Embryonic facial prominence (tissue), 1 donor: ENCODE data around the gene ENOX1.

Experiments used
- DNase-seq: peaks from one replicate; pipeline ENCODE4 v3.0.0-alpha.2; 2016; ENCODE audit errors: extremely low spot score

The ENOX1 gene

GRCh38 chr13:43316281-43316680, 470.5 kb downstream of the ENOX1 start:
- no peak for DNase-seq

GRCh38 chr13:43315522-43315921, 471.2 kb downstream of the ENOX1 start:
- DNase-seq = no peak

- DNase-seq = no peak
Observed at GRCh38 chr13:43309311-43309710, 477.5 kb downstream of the ENOX1 start.

DNA sequence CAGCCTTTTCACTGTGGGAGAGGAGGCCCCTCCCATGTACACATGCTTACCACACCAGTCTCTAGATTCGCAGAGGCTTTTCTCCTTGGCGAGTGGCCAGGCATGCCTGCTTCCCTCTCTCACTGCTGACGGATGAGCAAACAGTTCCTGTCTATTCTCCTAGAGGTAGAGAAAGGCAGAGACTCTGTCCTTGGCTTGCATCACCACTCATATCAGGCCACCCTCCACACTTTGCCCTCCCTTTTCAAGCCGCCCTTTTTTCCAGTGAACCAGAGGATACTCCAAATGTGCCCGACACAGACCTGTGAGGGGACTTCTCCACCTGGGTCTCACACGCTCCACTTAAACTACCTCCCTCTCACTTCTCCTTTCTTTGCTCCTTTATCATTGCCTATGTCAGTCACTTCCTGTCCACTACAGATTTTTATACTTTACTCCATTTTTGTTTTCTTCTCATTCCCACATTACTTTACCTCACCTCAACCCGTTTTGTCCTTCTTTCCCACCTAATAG, 478.8 kb downstream of the ENOX1 start:
- peak; percentile 57 for DNase-seq

- DNase-seq = no peak
Observed at GRCh38 chr13:43307221-43307920, 479.4 kb downstream of the ENOX1 start.

GRCh38 chr13:43306372-43306771, 480.4 kb downstream of the ENOX1 start:
- DNase-seq = no peak

GRCh38 chr13:43305416-43305815, 481.4 kb downstream of the ENOX1 start:
- DNase-seq = no peak

- DNase-seq = no peak
Observed at GRCh38 chr13:43304945-43305344, 481.8 kb downstream of the ENOX1 start.

- DNase-seq = no peak
Observed at GRCh38 chr13:43304449-43304848, 482.3 kb downstream of the ENOX1 start.

DNA sequence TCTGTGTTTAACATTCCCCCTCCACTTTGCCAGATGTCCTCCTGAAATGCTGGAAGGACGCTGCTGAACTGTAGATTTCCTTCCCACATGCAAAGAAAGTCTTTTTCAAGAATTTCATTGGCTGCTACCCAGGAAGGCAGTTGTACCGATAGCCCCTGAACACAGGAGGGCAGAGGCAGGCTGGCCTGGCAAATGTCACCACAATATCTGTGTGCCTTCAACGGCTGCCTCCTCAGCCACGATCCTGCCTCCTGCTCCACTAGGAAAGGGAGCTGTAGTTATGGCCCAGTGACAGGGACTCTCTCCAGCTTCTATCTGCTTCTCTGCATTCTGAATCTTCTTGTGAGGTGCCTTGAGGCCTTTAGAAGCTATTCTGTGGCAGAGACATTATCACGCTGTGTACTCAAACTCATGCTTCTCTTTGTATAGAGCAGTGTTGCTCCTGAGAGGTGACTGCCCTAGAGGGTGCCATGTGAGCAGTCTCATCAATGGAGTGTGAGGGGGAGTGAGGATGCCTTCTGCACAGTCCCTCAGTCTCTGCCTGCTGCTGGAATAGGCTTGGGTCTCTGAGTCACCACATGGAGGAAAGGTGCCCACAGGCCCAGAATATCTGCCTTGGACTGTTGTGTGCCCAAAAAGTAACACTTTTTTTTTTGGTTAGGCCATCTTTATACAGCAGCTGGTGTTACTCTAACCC, 483.6 kb downstream of the ENOX1 start:
- DNase-seq = no peak

DNA sequence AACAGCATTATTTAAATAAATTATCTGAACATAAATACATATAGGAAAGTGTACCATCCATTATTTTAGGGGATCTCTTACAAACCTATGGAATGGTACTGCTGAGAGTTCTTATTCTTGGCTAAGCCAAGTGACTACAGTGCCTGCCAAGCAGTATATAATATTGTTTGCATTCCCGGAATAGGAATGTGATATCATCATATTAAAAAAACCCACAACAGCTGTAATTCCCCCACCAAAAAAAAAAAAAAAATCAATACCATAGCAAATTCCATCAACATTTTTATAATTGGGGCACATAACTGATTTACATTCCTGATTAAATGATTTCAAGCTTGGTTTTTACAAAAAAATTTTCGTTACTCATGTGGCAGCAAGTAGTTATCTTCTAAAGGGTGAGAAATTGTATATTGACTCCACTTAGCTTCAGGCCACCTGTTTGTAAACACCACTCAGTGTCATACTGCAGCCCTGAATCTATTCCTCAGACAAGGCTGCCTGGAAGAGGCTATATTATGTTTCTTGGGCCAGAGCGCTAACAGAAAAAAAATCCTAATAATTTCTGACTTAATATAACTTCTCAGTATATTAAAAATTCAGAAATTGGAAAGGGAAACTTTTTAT, 485.3 kb downstream of the ENOX1 start:
- DNase-seq = no peak

GRCh38 chr13:43300865-43301264, 485.9 kb downstream of the ENOX1 start:
- no peak for DNase-seq

DNA sequence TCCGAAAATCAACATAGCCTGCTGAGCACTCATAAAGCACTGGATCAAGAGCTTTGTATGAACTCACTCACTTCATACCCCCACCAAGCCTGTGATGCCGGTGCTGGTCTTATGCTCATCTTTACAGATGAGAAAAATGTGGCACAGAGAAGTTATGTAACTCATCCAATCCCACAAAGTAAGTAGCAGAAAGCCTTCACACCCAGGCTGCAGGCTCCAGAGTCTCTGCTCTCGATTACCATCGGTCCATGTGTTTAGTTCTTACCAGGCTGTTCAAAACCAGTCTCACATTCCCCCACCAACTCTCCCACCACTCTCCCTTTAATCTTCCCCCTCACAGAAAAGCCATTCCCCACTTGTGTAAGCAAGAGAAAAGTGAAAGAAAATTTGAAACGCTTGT, 487.4 kb downstream of the ENOX1 start:
- no peak for DNase-seq

- DNase-seq = no peak
Observed at GRCh38 chr13:43298816-43299215, 488.0 kb downstream of the ENOX1 start.

- no peak for DNase-seq
Observed at GRCh38 chr13:43297967-43298678, 488.6 kb downstream of the ENOX1 start.

GRCh38 chr13:43295825-43296564, 490.8 kb downstream of the ENOX1 start:
- no peak for DNase-seq

DNA sequence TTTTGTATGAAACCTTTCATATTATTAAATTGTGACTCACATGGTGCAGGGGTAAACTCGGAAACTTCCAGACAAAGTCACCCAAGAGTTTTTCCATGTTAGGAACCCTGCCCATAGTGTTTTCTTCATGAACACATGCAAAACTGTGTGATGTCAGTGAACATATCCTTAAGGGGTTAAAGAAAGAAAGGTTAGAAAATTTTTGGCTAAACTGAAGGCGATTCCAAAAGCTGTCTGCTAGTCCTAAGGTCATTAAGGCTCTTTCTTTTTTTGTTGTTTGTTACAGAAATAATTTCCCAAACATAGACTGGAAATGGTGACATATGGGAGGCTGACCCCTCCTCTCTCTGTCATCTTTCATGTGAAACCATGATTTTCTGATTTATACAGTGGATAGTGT, 491.5 kb downstream of the ENOX1 start:
- DNase-seq = no peak

DNA sequence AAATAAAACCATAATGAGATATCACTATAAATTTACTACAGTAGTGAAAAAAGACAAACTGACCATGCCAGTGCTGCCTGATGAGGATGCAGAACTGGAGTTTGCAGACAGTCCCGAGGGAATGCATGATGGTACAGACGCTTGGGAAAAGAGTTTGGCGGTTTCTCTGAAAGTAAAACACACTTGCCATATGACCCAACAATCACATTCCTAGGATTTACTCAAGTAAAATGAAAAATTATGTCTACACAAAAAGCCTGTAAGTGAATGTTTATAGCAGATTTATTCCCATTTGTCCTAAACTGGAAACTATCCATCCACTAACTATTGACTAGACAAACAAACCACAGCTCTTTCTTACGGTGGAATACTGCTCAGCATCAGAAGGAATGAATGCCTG, 492.4 kb downstream of the ENOX1 start:
- DNase-seq = no peak

DNA sequence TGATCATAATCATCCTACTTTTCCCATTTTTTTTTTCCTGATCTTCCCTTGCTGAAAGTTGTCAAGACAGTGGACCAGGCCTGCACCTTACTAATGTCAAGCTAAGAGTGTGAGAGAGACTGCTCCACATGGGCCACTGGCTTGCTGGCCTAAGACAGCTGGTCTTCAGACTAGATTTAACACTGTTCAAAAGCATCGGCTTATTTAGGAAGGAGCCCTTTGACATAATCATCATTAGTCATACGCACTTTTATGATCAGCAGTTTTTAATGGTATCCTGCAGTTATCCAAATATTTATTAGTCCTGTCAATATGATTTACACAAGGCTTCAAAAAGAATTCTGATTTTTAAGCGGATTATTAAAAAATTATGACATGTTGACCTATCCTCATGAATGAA, 492.8 kb downstream of the ENOX1 start:
- no peak for DNase-seq

DNA sequence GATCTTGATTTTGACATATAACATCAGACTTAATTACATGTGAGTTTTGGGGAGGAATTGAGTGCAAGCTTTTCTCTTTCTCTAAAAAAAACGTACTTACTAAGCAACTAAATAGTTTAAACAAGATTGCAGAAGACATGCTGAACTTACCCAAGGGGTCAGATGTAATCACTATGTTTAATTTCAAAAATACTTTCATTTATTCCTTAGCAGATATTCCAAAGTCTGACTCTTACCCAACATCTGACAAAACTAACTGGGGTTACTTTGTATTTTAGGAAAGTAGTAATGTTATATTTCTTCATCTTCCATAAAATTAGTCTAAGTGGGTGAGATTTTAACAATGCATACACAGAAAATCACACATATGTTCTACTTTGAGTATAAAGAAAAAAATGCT, 493.2 kb downstream of the ENOX1 start:
- no peak for DNase-seq

DNA sequence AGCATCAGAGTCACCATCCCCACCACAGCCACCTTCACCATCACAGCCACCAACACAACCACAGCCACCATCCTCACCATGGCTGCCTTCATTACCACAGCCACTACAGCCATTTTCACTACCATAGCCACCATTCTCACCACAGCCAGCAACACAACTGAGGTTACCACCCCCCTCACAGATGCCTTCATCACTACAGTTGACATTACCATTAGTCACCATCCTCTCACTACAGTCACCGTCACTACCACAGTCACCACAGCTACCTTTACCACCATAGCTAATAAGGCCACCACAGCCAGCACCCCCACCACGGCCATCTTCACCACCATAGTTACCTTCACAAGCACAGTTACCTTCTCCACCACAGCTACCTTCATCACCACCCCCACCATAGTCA, 493.8 kb downstream of the ENOX1 start:
- no peak for DNase-seq
